ENCODE results near the gene GMPR2. TPM values are rescaled to one million over a fixed set of nuclear protein-coding genes. Genes with fewer than 3 reads are reported as not detected.

GMPR2 gene
- total RNA-seq (ENCODE audit: low replicate concordance) = 98.4 and 101 TPM in 2 replicates

DNA sequence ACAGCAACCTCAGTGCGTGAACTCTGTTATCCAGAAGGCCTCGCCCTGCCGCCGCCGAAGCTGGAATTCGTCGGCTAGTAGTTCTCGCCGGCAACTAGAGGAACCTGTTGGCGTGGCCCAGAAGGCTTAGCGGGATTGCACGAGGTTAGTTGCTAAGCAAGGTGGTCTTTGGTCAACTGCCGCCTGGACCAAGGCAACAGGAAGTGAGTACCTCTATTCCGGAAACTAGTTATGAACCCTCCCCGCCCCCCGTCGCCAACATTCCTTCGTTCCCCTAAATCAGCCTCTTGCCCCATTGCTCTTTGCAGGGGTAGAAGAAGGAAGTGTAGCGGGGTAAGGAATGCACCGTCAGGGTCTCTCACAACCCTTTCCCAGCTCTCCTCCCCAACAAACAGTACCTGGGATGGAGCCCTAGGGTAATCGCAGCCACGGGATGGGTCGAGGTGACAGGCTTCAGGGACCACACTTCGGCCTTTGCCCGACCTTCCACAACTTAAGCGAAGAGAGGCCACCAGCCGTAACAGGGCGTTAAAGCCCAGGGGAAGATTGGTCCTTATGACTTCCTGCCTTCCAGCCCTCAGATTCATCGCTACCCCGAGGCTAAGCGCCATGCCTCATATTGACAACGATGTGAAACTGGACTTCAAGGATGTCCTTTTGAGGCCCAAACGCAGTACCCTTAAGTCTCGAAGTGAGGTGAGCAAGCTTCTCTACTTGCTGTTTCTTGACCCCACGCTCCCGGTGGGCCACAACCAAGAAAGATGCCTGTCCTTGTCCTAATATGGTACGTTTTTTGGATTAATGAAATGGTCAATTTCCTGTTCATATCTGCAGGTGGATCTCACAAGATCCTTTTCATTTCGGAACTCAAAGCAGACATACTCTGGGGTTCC, at the start of gene GMPR2:
TSS of gene GMPR2 (plus strand) at position 285 of the 893 bp plus-strand sequence. CDS start at position 610, 325 bp downstream.
- H3F3A ChIP-seq (ENCODE audit: low read depth) = peaks cover 18% of the 10 kb centered on the region
- Mint-ChIP-seq H3K36me3 (peaks cover 8% of the 10 kb centered on the region), H3K27ac (peak within 1 kb of the TSS; percentile 93), H3K9me3 (no peaks in the 10 kb centered on the region), H3K27me3 (ENCODE audit: insufficient read depth, low read depth) (no peaks in the 10 kb centered on the region), H3K4me1 (peaks cover 23% of the 10 kb centered on the region), H3K4me3 (peak within 1 kb of the TSS; percentile 100)
- no peak for DNase-seq (ENCODE audit: low spot score)
- TF ChIP-seq, protein P1, sequence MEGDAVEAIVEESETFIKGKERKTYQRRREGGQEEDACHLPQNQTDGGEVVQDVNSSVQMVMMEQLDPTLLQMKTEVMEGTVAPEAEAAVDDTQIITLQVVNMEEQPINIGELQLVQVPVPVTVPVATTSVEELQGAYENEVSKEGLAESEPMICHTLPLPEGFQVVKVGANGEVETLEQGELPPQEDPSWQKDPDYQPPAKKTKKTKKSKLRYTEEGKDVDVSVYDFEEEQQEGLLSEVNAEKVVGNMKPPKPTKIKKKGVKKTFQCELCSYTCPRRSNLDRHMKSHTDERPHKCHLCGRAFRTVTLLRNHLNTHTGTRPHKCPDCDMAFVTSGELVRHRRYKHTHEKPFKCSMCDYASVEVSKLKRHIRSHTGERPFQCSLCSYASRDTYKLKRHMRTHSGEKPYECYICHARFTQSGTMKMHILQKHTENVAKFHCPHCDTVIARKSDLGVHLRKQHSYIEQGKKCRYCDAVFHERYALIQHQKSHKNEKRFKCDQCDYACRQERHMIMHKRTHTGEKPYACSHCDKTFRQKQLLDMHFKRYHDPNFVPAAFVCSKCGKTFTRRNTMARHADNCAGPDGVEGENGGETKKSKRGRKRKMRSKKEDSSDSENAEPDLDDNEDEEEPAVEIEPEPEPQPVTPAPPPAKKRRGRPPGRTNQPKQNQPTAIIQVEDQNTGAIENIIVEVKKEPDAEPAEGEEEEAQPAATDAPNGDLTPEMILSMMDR (IDR thresholded peaks at IDR 0.05) = no peak
- TF ChIP-seq EZH2phosphoT487 (IDR thresholded peaks at IDR 0.05) = no peak
- TF ChIP-seq EZH2 (IDR thresholded peaks at IDR 0.05) = no peak
- H3K4me2 ChIP-seq = peak within 1 kb of the TSS; percentile 93
- H3K27me3 ChIP-seq = no peaks in the 10 kb centered on the region
- H2AFZ ChIP-seq (replicated peaks) = peak within 1 kb of the TSS; percentile 100
- peak within 1 kb of the TSS; percentile 88 for H3K9ac ChIP-seq
- H3K4me3 ChIP-seq = peak within 1 kb of the TSS; percentile 87
- peaks cover 15% of the 10 kb centered on the region for H3K4me1 ChIP-seq
- peak within 1 kb of the TSS; percentile 82 for H3K27ac ChIP-seq
- H4K20me1 ChIP-seq (ENCODE audit: low read depth) = peaks cover 8% of the 10 kb centered on the region
- H3K36me3 ChIP-seq = no peaks in the 10 kb centered on the region
- peaks cover 59% of the 10 kb centered on the region for H3K79me2 ChIP-seq (ENCODE audit: low read depth)
- no peaks in the 10 kb centered on the region for H3K9me3 ChIP-seq (ENCODE audit: low read depth)

DNA sequence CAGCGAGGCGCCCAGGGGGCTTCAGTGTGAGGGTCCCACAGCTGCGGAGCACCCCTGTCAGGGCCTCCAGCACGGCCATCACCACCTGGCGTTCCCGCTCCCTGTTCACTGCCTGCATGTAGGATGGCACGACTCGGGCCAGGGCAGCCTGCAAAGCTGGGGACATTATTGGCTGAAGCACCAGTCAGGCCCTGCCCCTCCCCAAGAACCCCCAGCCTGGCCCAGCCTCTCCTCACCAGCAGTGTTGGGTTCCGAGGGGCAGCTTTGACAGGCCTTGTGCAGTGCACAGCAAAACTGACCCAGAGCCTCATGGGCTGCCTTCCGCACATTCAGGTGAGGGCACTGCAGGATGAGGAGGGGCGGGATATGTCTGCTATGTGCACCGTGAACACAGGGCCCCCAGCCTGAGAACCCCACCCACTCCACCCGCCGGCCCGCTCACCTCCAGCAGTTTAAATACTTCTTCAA, 49.7 kb upstream of the GMPR2 start:
- no peaks in the 10 kb centered on the region for H3K9me3 Mint-ChIP-seq
- Histone ChIP-seq H3K79me2 (ENCODE audit: low read depth) (peaks cover 15% of the 10 kb centered on the region), H3K36me3 (no peaks in the 10 kb centered on the region), H2AFZ (replicated peaks) (no peak overlapping the region), H3K4me1 (peaks cover 6% of the 10 kb centered on the region), H3K4me2 (no peak overlapping the region), H3K9ac (no peak overlapping the region), H3K27me3 (no peaks in the 10 kb centered on the region), H3K4me3 (no peak overlapping the region), H3F3A (ENCODE audit: low read depth) (peaks cover 8% of the 10 kb centered on the region), H4K20me1 (ENCODE audit: low read depth) (peaks cover 16% of the 10 kb centered on the region), H3K27ac (no peak overlapping the region), H3K9me3 (ENCODE audit: low read depth) (no peaks in the 10 kb centered on the region)
- H3K36me3 Mint-ChIP-seq = peaks cover 22% of the 10 kb centered on the region
- H3K4me3 Mint-ChIP-seq = no peak overlapping the region
- peaks cover 3% of the 10 kb centered on the region for H3K27me3 Mint-ChIP-seq (ENCODE audit: insufficient read depth, low read depth)
- H3K4me1 Mint-ChIP-seq = peaks cover 10% of the 10 kb centered on the region
- DNase-seq (ENCODE audit: low spot score) = no peak
- TF ChIP-seq, protein P1 (IDR thresholded peaks at IDR 0.05) = no peak
- no peak for TF ChIP-seq EZH2 (IDR thresholded peaks at IDR 0.05)
- TF ChIP-seq EZH2phosphoT487 (IDR thresholded peaks at IDR 0.05) = no peak
- no peak overlapping the region for H3K27ac Mint-ChIP-seq

DNA sequence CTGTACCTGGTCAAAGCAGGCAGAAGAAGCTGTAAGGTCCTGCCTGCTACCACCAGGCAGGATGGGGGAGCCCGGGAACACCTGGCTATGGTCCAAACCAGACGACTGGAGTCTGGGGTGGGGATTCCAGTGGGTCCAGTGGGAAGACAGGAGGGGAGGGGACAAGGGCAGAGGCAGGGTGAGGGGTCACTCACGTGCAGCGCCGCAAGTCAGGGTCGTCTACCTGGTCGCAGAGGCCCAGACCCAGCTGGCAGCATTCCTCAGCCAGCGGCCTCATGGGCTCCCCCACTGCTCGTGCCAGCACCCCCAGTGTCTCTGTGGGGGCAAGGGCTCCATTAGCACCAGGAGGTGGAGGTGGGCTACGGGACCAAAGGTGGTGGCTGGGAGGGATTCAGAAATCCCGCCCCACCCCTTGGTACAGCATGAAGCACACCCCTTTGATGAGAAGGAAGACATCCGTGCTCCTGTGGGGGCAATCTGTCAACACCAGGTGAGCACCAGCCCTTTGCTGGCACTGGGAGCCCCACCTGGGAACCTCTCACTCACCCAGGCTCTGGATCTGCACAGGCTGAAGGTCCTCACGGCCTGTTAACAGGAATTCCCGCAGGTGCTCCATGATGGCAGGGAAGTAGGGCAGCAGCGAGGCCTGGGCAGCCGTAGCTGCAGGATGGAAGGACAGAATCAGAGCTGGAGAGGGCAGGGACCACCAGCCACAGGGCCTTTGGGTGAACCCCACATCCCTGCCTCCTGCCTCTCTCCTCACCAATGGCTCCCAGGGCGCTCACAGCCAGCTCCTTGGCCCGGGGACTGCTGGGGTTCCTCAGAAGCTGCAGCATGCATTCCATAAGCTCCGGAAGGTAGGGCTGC, 48.4 kb upstream of the GMPR2 start:
- peaks cover 14% of the 10 kb centered on the region for H3K4me1 Mint-ChIP-seq
- Histone ChIP-seq H3K9me3 (ENCODE audit: low read depth) (no peaks in the 10 kb centered on the region), H3K36me3 (no peaks in the 10 kb centered on the region), H3K27ac (no peak overlapping the region), H4K20me1 (ENCODE audit: low read depth) (peaks cover 14% of the 10 kb centered on the region), H3K4me2 (no peak overlapping the region), H3K4me3 (no peak overlapping the region), H3F3A (ENCODE audit: low read depth) (peaks cover 18% of the 10 kb centered on the region), H3K27me3 (no peaks in the 10 kb centered on the region), H3K79me2 (ENCODE audit: low read depth) (peaks cover 15% of the 10 kb centered on the region), H3K9ac (no peak overlapping the region), H2AFZ (replicated peaks) (no peak overlapping the region), H3K4me1 (peaks cover 6% of the 10 kb centered on the region)
- H3K4me3 Mint-ChIP-seq = no peak overlapping the region
- DNase-seq (ENCODE audit: low spot score) = no peak
- H3K36me3 Mint-ChIP-seq = peaks cover 19% of the 10 kb centered on the region
- H3K27me3 Mint-ChIP-seq (ENCODE audit: insufficient read depth, low read depth) = peaks cover 3% of the 10 kb centered on the region
- TF ChIP-seq EZH2phosphoT487 (IDR thresholded peaks at IDR 0.05) (no peak), EZH2 (IDR thresholded peaks at IDR 0.05) (no peak)
- TF ChIP-seq, protein P1 (IDR thresholded peaks at IDR 0.05) = no peak
- no peaks in the 10 kb centered on the region for H3K9me3 Mint-ChIP-seq
- no peak overlapping the region for H3K27ac Mint-ChIP-seq
